Measurements from ENCODE around the gene WDR75. TPM values are rescaled to one million over a fixed set of nuclear protein-coding genes. Genes with fewer than 3 reads are reported as not detected.

Gene WDR75
- total RNA-seq, 1 donor: 24.2 TPM

GRCh38 chr2:189524746-189525145 lies 83.5 kb downstream of the WDR75 start:
- no peak for DNase-seq (ENCODE audit: low read depth in 2 of 3, low spot score in 2 of 3)

Other genes with a start within 250 kb of the WDR75 start
- gene SLC40A1, start 139.3 kb downstream of the WDR75 start, total RNA-seq: 393 TPM
- 15.1 TPM for gene ASNSD1, start 220.0 kb downstream of the WDR75 start, total RNA-seq
- 9.4 TPM for gene ANKAR, start 233.2 kb downstream of the WDR75 start, total RNA-seq

Measured in hematopoietic multipotent progenitor cell (in vitro differentiated cells).